ENCODE measurements around the gene GIGYF2. TPM values are rescaled to one million over a fixed set of nuclear protein-coding genes. Genes with fewer than 3 reads are reported as not detected.

Gene GIGYF2
- total RNA-seq, 1 experiment from 2014 or later, result 60.6 TPM

DNA sequence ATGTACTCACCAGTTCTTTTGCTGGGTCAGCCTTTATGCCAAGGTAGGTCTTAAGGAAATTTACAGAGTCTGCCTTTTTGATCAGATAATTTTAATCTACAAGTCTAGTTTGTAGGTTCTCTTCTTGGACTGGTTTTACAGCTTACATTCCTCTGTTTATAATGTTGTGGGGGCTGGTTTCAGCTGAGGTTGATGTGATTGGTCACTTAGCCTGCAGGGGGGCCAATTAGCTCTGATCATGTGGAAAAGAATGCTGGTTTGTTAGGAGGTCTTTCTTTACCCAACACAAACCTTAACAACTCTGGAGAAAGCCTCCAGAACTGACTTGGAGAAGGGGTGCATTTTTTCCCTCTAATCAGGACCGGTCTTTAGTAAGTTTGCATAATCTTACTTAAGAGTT lies 79.3 kb downstream of the GIGYF2 start, which contains the start of gene KCNJ13:
Gene KCNJ13 (minus strand): TSS at position 131 of the 400 bp plus-strand sequence. CDS start 5,203 bp downstream, outside the sequence.
- no TSS peak for BruUV-seq (replicated peaks)
- TF ChIP-seq SRF (IDR thresholded peaks at IDR 0.05; ENCODE audit: low read depth) (no peak), CEBPB (IDR thresholded peaks at IDR 0.05; ENCODE audit: low read depth) (no peak), SIN3A (IDR thresholded peaks at IDR 0.05; ENCODE audit: low read depth) (no peak), ZFX (IDR thresholded peaks at IDR 0.05) (no peak), YY1 (IDR thresholded peaks at IDR 0.05; ENCODE audit: extremely low read depth, insufficient replicate concordance, low read depth, low read length) (no peak), TCF7L2 (IDR thresholded peaks at IDR 0.05; ENCODE audit: borderline replicate concordance, extremely low read depth, insufficient read depth, insufficient read length) (no peak)
- TF ChIP-seq, protein P1, sequence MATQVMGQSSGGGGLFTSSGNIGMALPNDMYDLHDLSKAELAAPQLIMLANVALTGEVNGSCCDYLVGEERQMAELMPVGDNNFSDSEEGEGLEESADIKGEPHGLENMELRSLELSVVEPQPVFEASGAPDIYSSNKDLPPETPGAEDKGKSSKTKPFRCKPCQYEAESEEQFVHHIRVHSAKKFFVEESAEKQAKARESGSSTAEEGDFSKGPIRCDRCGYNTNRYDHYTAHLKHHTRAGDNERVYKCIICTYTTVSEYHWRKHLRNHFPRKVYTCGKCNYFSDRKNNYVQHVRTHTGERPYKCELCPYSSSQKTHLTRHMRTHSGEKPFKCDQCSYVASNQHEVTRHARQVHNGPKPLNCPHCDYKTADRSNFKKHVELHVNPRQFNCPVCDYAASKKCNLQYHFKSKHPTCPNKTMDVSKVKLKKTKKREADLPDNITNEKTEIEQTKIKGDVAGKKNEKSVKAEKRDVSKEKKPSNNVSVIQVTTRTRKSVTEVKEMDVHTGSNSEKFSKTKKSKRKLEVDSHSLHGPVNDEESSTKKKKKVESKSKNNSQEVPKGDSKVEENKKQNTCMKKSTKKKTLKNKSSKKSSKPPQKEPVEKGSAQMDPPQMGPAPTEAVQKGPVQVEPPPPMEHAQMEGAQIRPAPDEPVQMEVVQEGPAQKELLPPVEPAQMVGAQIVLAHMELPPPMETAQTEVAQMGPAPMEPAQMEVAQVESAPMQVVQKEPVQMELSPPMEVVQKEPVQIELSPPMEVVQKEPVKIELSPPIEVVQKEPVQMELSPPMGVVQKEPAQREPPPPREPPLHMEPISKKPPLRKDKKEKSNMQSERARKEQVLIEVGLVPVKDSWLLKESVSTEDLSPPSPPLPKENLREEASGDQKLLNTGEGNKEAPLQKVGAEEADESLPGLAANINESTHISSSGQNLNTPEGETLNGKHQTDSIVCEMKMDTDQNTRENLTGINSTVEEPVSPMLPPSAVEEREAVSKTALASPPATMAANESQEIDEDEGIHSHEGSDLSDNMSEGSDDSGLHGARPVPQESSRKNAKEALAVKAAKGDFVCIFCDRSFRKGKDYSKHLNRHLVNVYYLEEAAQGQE (IDR thresholded peaks at IDR 0.05; ENCODE audit: low read depth), result no peak
- TF ChIP-seq, protein P2, sequence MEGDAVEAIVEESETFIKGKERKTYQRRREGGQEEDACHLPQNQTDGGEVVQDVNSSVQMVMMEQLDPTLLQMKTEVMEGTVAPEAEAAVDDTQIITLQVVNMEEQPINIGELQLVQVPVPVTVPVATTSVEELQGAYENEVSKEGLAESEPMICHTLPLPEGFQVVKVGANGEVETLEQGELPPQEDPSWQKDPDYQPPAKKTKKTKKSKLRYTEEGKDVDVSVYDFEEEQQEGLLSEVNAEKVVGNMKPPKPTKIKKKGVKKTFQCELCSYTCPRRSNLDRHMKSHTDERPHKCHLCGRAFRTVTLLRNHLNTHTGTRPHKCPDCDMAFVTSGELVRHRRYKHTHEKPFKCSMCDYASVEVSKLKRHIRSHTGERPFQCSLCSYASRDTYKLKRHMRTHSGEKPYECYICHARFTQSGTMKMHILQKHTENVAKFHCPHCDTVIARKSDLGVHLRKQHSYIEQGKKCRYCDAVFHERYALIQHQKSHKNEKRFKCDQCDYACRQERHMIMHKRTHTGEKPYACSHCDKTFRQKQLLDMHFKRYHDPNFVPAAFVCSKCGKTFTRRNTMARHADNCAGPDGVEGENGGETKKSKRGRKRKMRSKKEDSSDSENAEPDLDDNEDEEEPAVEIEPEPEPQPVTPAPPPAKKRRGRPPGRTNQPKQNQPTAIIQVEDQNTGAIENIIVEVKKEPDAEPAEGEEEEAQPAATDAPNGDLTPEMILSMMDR (IDR thresholded peaks at IDR 0.05 in 2 of 3, conservative IDR thresholded peaks at IDR 0.05 in 1 of 3; ENCODE audit: borderline replicate concordance in 1 of 3, insufficient read depth in 1 of 3, low read depth in 2 of 3, low read length in 2 of 3), result no peak
- TF ChIP-seq, protein P3, sequence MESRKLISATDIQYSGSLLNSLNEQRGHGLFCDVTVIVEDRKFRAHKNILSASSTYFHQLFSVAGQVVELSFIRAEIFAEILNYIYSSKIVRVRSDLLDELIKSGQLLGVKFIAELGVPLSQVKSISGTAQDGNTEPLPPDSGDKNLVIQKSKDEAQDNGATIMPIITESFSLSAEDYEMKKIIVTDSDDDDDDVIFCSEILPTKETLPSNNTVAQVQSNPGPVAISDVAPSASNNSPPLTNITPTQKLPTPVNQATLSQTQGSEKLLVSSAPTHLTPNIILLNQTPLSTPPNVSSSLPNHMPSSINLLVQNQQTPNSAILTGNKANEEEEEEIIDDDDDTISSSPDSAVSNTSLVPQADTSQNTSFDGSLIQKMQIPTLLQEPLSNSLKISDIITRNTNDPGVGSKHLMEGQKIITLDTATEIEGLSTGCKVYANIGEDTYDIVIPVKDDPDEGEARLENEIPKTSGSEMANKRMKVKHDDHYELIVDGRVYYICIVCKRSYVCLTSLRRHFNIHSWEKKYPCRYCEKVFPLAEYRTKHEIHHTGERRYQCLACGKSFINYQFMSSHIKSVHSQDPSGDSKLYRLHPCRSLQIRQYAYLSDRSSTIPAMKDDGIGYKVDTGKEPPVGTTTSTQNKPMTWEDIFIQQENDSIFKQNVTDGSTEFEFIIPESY (IDR thresholded peaks at IDR 0.05; ENCODE audit: extremely low read depth, insufficient replicate concordance, low read length), result no peak
- Histone ChIP-seq H3K36me3 (ENCODE audit: control insufficient read depth in 1 of 2, insufficient read depth in 2 of 2, low read length in 2 of 2) (peaks cover 0 to 5% of the 10 kb centered on the region in 2 experiments; a peak in 3 of 4 replicates), H3K27ac (ENCODE audit: low read depth, low read length) (no peak within 1 kb of the TSS), H3K4me3 (replicated peaks in 1 of 2; ENCODE audit: low read depth in 1 of 2, low read length in 2 of 2) (no peak within 1 kb of the TSS), H3K27me3 (ENCODE audit: insufficient read depth, low read length) (no peaks in the 10 kb centered on the region), H3K4me1 (ENCODE audit: control insufficient read depth in 1 of 2, insufficient read depth in 2 of 2, low read length in 2 of 2) (peaks cover 0 to under 1% of the 10 kb centered on the region in 2 experiments; a peak in 1 of 4 replicates), H2AFZ (ENCODE audit: low read depth, low read length, poor library complexity, severe bottlenecking) (no peak within 1 kb of the TSS), H3K9ac (ENCODE audit: low read length) (no peak within 1 kb of the TSS), H3K9me2 (ENCODE audit: insufficient read depth) (no peaks in the 10 kb centered on the region), H3K9me3 (ENCODE audit: control insufficient read depth in 1 of 2, insufficient read depth in 1 of 2, low read depth in 1 of 2, low read length in 2 of 2) (no peaks in the 10 kb centered on the region), H4K20me1 (ENCODE audit: insufficient read depth) (no peaks in the 10 kb centered on the region), H3K4me2 (ENCODE audit: low read length) (no peak within 1 kb of the TSS), H3K79me2 (ENCODE audit: insufficient read depth, low read length) (no peaks in the 10 kb centered on the region)
- DNase-seq (ENCODE audit: low read depth, low spot score) (no peak), ATAC-seq (no peak)
- intact Hi-C loops (cut with micrococcal nuclease), result no loop called here
- ChIA-PET CTCF (interaction anchor here (1.3 kb wide), 1 partner anchor 17 kb away, joined by 3 read pairs; no protein-coding TSS in a partner anchor), POLR2A (no interaction called here), RAD21 (ENCODE audit: low non-redundant PET in 1 of 2, low total read pairs in 2 of 2, uncharacterized antibody in 2 of 2, unreplicated experiment in 2 of 2) (no interaction called here)

Measured in HCT116 (cell line).